ENCODE results near the gene BCL7B.
A peak's percentile ranks its signal among the peaks of the same experiment; 100 is the strongest.
"Not testable (repeated sequence)": the region's sequence is repeated elsewhere in the genome, so short reads cannot be mapped to it uniquely, and the experiment has no call there.

Gene BCL7B

DNA sequence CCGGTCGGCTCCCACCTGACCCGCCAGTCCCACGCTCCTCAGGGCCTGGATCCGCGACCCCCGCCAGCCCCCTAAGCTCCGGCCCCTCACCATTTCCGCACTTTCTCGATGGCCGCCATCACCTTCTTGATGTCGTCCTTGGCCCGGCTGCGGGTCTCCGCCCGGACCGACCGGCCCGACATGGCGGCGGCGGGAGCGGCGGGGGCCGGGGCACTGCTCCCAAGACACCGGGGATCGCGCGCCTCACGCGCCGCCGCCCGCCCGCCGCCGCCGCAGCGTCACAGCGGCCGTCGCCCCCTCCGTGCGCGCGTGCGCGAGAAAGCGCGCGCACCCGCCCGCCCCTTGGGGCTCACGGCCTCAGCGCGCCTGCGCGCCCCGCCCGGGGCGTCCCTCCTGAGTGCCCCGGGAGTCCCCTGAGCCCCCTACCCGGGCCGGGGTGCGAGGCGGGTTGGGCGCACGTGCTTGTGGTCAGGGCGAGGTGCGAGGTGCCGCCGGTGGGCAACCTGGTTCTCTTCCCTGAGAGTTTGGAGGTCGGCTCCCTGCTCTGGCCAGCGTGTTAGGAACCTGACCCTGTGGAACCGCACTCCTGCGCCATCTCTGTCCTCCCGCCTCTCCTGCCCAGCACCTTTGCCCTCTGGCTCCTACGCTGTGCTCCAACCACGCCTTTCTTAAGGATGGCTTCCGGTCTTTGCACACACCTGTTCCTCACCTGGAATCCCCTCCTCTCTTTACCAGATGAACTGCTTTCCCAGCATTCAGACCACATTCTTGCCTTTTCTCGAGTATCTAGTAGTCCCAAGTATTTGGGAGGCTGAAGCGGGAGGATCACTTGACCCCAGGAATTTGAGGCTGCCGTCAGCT lies at the start of gene BCL7B:
Gene BCL7B, minus strand, starts transcription at position 294 of the 861 bp plus-strand sequence. Its CDS starts 112 bp downstream, at position 182.
- peak; percentile 47 for DNase-seq (ENCODE audit: low read depth, low spot score)

DNA sequence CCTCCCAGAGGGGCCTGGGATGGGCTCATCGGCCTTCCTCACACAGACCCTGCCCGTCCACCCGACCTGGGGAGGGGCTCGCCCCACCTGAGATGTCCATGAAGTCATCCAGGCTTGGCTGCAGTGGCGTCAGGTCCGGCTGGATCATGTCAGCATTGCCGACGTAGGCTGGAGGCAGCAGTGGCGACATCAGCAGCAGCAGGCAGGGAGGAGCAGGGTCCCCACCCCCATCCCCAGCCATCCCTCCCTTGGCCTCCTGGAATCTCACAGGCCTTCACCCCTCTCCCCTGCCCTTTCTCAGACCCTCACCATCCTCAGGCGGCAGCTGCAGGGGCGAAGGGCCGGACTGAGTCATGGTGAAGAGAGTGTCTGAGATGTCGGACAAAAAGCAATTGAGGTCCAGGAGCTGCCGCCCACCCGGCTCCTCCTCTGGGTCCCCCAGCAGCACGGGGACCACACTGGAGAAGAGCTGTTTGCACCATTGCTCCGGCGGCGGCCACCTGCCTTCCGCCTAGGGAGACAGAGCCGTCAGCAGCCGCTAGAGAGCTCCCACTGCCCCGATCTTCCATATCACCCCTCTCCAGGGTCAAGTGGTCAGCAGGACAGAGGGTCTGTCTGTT lies 48.2 kb upstream of the BCL7B start:
- DNase-seq (ENCODE audit: low read depth, low spot score): no peak

GRCh38 chr7:73602721-73603651 lies 45.5 kb upstream of the BCL7B start:
- no peak for DNase-seq (ENCODE audit: low read depth, low spot score)

- DNase-seq (ENCODE audit: low read depth, low spot score): no peak
Observed at GRCh38 chr7:73599916-73600315, 42.4 kb upstream of the BCL7B start.

- DNase-seq (ENCODE audit: low read depth, low spot score): no peak
Observed at GRCh38 chr7:73599151-73599882, 41.8 kb upstream of the BCL7B start.

DNA sequence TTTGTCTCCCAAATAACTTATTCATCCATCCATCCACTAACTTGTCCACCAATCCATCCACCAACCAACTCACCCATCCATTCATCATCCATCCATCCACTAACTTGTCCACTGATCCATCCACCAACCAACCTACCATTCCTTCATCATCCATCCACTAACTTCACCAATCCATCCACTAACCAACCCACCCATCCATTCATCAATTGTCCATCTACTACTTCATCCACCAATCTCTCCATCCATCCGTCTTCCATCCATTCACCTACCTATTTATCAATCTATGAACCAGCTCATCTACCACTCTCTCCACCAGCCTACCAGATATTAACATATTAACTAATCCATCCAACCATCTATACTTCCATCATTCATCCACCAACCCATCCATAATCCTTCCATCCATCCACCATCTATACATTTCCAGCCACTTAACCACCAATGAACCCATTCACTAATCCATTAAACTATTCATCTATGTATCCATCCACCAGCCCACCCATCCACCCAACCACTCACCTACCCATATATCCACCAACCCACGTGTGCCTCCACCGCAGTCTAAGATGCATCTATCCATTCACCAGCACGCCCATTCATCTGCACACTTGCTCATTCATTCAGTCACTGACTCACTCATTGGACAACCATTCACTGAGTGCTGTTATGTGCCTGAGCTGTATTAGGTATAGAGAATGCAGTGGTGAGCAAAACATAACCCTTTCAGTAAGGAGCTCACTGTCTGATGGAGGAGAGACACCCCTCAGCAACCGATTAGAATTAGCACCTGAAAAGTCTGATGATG lies 40.7 kb upstream of the BCL7B start:
- no peak for DNase-seq (ENCODE audit: low read depth, low spot score)

- DNase-seq (ENCODE audit: low read depth, low spot score): no peak
Observed at GRCh38 chr7:73596191-73597065, 38.9 kb upstream of the BCL7B start.

DNA sequence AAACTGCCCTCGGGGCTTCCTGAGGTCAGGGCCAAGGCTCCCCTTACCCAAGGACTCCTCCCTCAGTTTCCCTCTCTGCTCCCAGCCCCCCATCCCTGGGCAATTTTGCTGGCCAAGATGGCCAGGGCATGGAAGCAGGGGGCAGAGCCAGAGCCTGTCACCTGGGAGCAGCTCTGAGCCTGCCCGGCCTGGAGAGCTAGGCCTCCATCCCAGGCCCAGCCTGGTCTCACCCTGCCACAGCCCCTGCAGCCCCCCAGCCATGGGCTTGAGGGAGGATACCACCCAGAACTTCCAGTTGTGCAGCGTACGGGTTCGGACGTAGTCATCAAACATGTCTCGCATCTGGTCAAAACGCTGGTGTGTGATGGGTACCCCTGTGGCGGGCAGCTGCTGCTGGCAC lies 37.9 kb upstream of the BCL7B start:
- no peak for DNase-seq (ENCODE audit: low read depth, low spot score)

DNA sequence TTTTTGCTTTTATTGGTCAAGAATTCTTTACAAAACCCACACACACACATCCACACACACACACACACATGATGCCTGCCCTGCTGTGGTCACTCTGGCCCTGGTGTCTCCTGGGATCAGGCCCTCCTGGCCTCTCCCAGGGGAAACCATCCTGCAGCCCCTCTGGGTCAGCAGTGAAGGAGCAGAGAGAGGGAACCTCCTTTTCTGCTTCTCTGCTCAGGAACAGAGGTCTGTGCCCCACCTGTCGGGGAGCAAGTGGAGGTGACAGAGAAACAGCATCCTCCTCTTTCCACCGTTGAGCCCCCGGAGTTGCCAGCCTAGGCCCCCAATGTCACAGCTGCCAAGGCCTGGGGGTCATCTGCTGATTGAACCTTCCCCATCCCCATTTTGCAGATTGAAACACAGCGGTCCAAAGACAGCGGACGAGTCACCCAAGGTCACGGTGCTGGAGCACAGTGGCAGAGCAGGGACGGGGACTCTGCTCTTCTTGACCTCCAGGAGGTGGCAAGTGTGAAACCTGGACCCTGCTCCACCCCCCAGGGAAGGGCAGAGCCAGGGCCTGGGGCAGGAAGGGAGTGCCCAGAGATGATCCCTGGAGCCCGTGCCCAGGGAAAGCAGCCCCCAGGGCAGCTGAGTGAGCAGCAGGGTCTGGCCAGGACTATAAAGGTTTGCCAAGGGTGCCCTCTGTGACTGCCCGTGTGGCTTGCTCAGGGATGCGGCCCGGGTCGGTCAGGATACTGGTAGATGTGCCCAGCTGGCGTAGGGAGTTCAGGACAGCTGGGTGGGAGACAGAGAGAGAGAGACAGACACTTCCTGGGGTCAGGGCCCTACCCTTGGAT lies 35.9 kb upstream of the BCL7B start:
- no peak for DNase-seq (ENCODE audit: low read depth, low spot score)

DNA sequence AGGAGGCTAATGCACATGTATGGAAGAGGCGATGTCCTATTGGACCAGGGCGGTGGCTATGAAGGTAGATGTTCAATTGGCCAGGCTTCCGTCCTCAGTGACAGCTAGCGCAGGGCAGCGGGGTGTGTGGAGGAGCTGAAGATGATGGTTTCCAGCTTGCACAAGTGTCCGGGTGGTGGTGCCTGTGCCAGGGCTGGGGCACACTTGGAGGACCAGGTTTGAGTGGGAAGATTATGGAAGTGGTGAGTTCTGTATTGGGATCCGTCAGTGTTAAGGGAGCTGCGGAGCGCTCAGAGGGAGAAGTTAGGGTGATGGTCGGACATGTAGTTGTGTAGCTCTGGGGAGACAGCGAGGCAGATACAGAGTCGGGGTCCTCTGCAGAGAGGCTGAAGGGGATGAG lies 29.4 kb upstream of the BCL7B start:
- no peak for DNase-seq (ENCODE audit: low read depth, low spot score)

GRCh38 chr7:73585196-73585595 lies 27.7 kb upstream of the BCL7B start:
- DNase-seq (ENCODE audit: low read depth, low spot score): no peak

- DNase-seq (ENCODE audit: low read depth, low spot score): no peak
Observed at GRCh38 chr7:73582664-73583202, 25.2 kb upstream of the BCL7B start.

- DNase-seq (ENCODE audit: low read depth, low spot score): not testable (repeated sequence)
Observed at GRCh38 chr7:73581006-73581405, 23.5 kb upstream of the BCL7B start.

GRCh38 chr7:73578342-73579128 lies 21.0 kb upstream of the BCL7B start, which contains the start of gene TBL2:
Gene TBL2, minus strand, starts transcription at chr7:73578579. Its CDS starts 30 bp downstream, at chr7:73578549.
- DNase-seq (ENCODE audit: low read depth, low spot score): peak; percentile 97

GRCh38 chr7:73577627-73578341 lies 20.3 kb upstream of the BCL7B start:
- no peak for DNase-seq (ENCODE audit: low read depth, low spot score)

GRCh38 chr7:73573791-73574190 lies 16.3 kb upstream of the BCL7B start:
- DNase-seq (ENCODE audit: low read depth, low spot score): no peak

GRCh38 chr7:73573276-73573675 lies 15.8 kb upstream of the BCL7B start:
- no peak for DNase-seq (ENCODE audit: low read depth, low spot score)

All from activated naive CD8-positive, alpha-beta T cell treated with anti-CD3 and anti-CD28 coated beads, Interleukin-2, amount 50 U/mL, for 16 hours (primary cell).